DOHH2 (cell line): Measurements from ENCODE around the gene MRC1.

ENCODE experiments used
- CTCF ChIP-seq: fragments of 200-600 bp; sonication (generic); IDR thresholded peaks from one replicate; pipeline ENCODE4 v1.5.1; 2014; ENCODE audit warnings: antibody characterized with exemption, mild to moderate bottlenecking, low read depth, low read length; ENCODE audit not compliant: poor library complexity, severe bottlenecking
- EZH2phosphoT487 ChIP-seq: fragments of 200-600 bp; sonication (generic); IDR thresholded peaks from 2 replicates; pipeline ENCODE4 v1.6.1; 2017; ENCODE audit warnings: borderline replicate concordance, mild to moderate bottlenecking, antibody characterized with exemption, low read length, moderate library complexity, mixed read lengths

GRCh38 chr10:17913604-17914003, 104.5 kb downstream of the MRC1 start:
- no peak for TF ChIP-seq CTCF
- no peak for TF ChIP-seq EZH2phosphoT487
